Measurements from ENCODE around the gene TMEM164.

Gene TMEM164

DNA sequence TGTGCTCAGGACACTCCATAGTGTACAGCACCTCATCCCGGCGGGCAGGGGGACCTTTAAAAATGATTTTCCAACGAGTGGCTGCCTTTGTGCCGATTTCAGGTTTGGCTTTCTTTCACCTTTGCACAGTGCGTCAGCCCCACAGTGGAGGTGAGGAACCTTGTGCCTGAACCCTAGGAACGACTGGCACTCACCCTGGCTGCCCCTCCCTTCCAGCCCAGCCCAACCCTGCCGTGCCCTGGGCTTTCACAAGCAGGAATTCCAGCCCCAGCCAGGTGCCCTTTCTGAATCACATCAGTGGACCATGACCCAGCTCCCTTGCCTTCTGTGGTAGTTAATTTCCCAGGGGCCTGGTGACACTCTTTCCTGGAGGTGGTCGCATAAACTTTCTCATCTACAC lies 1.3 kb downstream of the TMEM164 start:
- no peak for DNase-seq

DNA sequence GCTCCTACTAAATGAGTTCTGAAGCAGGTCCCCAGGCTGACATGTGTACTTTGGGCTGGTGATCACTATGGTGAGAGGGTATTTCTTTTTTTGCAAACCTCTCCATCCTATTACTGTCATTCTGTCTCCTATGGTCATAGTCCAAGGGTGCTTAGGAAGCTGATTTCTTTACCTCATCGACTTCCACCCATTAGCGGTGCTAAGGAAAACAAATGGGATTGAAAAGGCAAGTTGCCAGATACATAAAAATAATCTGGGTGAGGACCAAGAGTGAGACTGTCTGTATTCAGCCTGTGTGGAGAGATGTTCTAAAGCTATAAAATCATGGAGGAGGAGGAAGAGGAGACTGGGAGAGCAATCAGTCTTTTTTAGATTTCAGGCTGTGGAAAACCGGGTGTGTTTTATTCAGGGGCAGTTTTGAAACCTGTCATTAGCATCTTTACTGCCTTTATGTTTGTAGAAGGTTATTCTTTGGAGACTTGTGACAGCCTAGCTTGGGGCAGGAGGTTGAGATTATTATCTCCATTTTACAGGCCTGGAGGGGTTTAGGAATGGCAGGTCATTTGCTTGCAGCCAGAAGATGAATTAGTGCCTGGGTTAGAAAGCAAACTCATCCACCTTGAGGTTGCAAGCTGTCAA lies 1.9 kb downstream of the TMEM164 start:
- DNase-seq: no peak

DNA sequence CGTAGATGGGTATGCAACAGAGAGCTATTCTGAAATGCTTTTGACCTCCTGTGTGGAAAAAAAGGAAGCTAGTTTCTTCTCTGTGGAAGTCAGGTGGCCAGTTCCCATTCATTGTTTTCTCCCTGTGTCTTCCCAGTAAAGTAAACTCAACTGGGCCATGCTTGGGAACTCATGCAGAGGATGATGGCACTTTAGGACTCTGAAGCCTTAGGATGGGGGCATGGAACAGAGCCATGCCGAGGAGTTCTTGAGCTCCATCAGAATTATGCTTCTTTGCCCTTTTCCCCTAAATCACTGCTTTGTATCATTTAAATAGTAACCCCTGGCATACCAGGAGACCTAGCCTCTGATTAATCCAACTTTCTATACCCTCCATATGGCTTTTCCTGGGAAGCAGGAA lies 3.2 kb downstream of the TMEM164 start:
- no peak for DNase-seq

DNA sequence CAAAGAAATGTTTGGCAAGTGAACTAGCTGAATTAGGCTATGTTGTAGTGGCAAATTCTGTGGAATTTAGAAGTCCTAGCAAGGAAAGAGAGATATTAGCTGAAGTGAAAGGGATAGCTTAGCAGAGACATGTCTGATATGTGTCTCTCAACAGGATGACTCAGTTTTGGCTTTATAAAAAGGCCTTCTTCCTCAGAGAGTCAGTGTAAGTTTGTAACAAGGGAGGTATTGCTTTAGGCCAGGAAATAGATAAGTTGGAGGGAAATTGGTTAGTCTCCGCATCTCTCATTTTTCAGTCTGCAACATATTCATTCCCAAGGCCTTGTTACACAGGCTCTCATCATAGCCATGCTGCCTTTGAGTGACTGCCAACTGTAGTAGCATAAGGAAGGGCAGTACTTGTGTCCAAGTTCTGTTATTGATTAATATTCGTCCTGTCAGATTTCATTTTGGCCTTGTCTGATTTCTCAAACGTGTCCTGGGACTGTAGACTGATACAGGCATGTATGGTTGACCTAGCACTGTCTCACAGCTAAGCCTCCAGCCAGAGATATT lies 4.0 kb downstream of the TMEM164 start:
- DNase-seq: no peak

DNA sequence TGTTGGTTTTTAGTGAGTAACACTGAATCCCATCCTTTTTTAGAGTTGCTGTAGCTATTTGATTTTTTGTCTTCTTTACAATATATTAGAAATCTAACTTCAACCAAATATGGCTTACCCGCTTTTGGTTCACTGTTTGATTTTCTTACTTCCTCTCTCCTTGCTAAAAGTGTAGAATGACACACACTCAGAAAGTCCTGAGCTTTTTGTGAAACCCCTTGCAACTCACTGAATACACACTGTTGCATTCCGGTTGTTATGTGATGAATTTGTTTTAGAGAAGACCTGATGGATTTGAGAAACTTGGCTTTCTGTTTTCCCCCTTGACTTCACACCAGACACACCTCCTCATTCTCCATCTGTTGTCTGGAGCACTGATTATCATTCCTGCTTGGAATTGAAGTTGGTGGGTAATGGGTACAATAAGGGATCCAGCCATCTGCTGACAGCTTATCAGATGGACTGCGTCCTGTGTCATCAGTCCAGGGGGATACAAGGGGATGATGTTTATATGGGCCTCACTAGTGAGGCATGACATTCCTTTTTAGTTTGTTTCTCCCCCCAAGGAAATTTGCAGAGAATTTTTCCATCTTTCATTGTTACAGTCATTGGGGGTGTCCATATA lies 5.2 kb downstream of the TMEM164 start:
- DNase-seq: no peak

DNA sequence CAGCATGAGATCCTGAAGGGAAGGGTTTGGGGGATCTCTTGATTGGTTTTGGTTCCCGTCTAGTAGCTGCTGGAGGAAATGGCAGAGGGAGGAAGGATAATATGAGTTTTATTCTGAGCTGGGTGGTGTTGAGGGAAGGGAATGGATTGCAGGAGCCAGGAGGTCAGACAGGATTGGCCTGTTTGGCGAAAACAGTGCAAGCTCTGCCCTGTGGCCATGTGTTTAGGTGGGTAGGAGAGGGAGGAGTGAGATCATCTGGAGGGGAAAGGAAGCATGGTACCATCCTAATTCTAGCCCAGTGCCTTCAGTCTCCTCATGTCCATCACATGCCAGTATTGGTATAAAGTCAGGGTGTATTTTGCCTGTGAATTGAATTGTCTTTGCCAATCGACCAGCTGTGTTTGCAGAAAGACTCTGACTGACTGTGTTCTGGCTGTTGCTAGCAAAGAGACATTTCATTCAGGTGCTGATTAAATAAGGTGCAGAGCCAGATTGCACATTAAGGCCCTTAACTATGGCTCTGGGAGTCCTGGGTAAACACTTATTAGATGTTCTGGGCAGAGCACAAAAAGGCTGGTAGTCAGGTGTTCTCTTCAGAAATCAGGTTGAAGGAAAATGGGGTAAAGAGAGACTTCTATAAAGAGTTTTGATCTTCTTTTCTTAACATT lies 10.0 kb downstream of the TMEM164 start:
- no peak for DNase-seq

DNA sequence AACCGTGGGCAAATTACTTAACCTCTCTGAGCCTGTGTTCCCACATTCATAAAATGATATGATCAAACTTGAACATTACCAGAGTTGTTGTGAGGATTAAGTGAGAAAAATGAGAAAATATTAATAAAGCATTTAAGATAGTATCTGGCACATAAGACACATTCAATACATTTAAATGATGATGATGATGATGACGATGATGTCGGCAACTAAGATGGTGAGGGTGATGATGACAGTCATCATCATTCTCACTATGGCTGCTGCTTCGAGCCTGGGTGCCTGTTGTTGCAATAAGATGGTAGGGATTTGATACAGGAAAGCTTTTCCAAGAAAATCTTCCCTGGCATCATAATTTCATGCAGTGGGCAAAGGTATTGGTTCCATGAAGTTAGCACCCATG lies 11.1 kb downstream of the TMEM164 start:
- DNase-seq: no peak

DNA sequence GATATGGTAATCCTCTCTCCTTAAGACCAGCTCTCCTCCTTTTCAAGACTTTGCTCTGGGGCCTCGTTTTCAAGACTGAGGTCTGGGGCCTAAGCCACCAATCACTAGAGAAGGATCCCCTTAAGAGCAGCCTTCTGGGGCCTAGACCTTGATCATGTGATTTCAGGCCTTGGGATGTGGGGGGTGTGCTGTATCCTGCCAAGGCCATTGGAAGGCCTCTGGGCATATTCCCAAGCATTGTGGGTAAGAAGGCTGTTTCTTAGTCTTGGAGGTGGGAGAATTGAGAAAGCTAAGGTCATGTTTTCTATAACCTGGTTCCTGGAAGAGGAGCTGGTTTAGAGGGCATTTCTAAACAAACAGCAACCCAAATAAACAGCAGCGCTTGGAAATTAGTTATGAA lies 12.1 kb downstream of the TMEM164 start:
- no peak for DNase-seq

DNA sequence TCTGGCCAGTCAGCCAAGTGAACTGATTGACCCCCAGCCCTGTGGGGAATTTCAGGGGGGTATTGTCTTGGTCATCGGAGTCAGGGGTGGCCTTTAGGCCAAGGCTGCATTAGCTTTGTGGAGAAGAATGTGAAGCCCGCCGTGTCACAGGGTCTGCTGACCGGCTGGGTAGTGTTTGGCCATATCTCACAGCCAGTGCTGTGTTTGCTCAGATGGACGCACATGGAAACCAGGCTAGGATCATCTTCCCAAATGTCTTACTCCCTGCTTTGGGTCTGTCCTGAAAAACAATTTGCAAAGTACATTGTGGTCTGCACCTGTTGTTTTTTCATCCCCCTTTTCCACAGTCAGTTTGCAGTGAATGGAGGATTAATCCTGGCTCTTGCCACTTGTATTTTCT lies 13.0 kb downstream of the TMEM164 start:
- no peak for DNase-seq

DNA sequence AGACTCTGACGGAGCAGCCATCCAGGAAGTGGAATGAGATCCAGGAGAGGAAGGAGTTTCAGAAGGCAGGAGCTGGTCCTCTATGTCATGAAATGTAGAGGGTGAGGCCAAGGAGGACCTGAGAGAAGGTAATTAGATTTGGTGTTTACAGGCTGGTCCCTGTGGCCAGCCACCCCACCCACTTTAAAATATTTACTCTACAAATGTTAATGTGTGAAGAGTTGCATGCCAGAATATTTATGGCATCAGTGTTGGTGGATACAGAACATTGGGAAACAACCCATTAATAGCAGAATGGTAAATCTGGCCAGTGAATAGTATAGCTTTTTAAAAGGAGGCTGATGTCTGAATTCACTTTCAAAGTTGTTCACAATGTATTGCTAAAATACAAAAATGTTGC lies 17.6 kb downstream of the TMEM164 start:
- DNase-seq: no peak

- no peak for DNase-seq
These were observed 18.5 kb downstream of the TMEM164 start for GRCh38 chrX:110021258-110022022.

GRCh38 chrX:110022599-110023448 lies 19.9 kb downstream of the TMEM164 start:
- no peak for DNase-seq

DNA sequence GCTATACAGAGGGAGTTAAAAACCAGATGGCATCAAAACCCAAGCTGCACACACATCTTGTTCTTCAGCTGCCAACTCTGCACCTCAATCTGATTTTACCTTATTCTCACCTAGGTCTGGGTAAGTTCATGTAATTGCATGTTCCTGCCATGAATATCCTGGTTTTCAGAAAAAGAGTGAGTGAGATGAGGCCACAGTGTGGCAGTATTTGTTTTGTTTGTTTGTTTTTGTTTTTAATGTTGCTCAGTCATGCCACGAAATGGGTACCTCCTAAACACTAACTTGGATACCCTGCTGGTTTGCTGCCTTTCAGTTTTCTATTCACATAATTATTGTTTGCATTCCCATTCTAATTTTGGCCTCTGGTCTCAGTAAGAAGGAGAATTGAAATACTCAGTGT lies 22.5 kb downstream of the TMEM164 start:
- DNase-seq: no peak

DNA sequence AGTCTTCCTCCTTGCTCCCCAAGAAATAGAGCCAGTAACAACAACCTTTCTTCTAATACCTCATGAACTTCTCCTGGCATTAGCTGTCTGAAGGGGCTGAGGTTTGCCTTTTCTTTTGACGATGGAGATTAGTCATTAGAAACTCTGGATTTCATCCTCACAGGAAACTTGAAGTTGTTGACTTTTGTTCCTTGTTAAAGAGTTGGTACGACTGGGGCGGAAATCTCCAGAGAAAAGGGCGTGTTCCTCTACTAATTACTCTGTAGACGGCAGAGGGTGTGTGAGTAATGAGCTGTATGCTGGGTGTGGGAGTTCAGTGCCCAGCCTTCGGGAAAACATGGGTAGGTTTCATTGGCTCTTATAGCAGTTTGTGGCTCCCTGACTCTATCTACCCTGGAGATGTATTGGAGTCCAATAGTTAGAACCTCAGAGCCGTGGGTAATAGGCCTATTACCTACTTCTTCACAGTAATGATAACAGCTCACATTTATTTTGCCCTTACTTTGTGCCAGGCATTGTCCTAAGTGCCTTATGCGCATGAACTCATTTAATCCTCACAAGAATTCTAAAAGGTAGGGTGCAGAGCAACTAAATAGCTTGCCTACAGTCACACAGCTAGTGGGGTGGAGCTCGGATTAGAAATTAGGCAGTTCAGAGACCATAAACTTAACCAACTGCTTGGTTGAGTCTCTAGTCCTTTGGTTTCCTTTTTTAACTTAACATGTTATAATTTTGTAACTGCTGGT lies 23.4 kb downstream of the TMEM164 start:
- no peak for DNase-seq

GRCh38 chrX:110032534-110033147 lies 29.7 kb downstream of the TMEM164 start:
- no peak for DNase-seq

- no peak for DNase-seq
These were observed 31.1 kb downstream of the TMEM164 start for GRCh38 chrX:110034036-110034435.

DNA sequence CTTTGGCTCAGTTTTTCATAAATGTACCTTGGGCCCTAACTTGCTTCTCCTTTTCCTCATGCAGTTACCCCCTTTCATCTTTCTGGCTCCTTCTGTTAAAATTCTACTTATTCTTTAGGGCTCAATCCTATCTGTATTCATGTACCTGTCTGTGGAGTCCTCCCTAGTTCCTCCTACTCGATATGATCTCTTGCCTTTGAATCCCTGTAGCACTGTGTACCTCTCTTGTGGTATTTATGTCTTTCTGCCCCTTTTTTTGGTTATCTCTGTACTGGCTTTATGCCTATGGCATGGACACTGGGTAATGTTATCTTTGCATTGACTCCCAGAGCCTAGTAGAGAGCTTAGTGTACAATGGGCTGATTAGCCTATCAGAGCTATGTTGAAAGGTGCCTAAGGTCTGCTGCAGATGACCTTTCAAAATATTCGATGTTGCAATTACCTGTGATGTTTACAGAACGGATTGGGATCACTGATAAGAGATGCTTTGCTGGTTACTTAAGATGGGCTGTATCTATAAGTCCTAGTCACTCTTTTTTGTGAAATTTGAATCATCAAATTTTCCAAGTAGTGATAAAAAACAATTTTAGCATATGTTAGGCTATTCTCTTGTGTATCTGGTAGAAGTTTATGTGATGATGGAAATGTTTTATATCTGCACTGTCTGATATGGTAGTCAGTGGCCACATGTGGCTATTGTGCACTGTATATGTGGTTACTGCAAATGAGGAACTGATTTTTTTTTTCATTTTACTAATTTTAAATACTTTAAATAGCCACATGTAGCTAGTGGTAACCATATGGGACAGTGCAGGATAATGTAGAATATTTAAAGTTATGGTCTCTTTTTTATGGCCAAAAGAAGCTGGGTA lies 33.5 kb downstream of the TMEM164 start:
- no peak for DNase-seq

DNA sequence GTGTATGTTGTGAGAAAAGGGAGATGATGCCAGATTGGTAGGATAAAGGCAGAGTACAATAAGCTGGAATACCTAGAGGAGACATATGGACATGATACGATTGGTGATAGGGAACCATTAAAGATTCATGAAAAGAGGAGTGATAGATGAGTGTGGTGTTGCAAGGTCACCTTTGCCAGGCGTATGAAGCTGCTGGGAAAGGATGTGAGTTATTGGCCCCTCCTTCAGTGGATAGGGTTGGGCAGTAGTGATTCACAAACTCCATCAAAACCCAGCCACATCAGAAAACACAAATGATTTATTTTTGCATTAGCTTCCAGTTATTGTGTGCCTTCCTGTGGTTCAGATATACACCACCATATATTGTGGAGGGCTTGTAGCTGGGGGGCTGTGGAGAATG lies 34.3 kb downstream of the TMEM164 start:
- no peak for DNase-seq

DNA sequence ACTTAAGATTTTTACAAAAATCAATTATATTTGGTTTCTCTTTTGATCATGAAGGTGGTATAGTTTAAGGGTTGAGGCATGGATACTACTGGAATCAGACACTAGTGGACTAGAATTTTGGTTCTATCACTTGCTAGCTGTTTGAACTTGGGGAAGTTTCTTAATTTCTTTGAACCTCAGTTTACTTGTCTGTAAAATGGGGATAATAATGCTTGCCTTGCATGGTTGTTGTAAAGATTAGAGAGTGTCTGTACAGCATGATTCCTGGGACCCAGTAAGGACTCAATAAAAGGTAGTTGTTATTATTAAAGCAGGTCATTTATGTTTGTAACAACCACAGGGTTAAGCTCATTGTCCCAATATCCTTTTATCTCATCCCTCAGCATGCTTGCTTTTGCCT lies 36.0 kb downstream of the TMEM164 start:
- no peak for DNase-seq

DNA sequence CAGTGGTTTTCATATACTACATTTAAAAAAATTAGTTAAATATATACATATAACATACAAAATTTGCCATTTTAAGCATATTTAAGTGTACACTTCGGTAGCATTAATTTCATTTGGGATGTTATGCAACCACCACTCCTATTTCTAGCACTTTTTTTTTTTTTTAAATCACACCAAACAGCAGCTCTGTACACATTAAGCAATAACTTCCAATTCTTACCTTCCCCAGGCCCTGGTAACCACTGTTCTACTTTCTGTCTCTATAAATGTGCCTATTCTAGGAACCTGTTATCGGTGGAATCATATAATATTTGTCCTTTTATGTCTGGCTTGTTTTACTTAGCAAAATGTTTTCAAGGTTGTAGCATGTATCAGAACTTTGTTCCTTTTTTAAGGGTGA lies 39.1 kb downstream of the TMEM164 start:
- DNase-seq: no peak
